Measurements from ENCODE around the gene MOV10L1.
A peak's percentile ranks its signal among the peaks of the same experiment; 100 is the strongest.

The MOV10L1 gene

GRCh38 chr22:50129121-50129736, 39.4 kb downstream of the MOV10L1 start:
- Histone ChIP-seq H3K9ac (ENCODE audit: low read length) (no peak overlapping the region), H3K4me1 (ENCODE audit: insufficient read depth, low read length, severe bottlenecking) (peaks cover 17% of the 10 kb centered on the region), H4K20me1 (ENCODE audit: insufficient read depth, low read length) (no peaks in the 10 kb centered on the region), H3K9me3 (ENCODE audit: low read length) (no peaks in the 10 kb centered on the region), H3K79me2 (ENCODE audit: insufficient read depth, low read length) (no peaks in the 10 kb centered on the region), H3K27ac (ENCODE audit: low read depth, low read length, poor library complexity, severe bottlenecking) (peak overlapping the region; percentile 58), H3K9me2 (ENCODE audit: low read depth, low read length) (no peaks in the 10 kb centered on the region), H3K27me3 (ENCODE audit: insufficient read depth, low read length) (no peaks in the 10 kb centered on the region), H3K4me3 (ENCODE audit: low read depth, low read length, poor library complexity, severe bottlenecking) (no peak overlapping the region), H3K4me2 (ENCODE audit: low read length) (peak overlapping the region; percentile 24; the same call in 1 of the 2 replicates), H3K36me3 (ENCODE audit: insufficient read depth, low read length) (no peaks in the 10 kb centered on the region; the same call in 1 of the 2 replicates), H3F3A (ENCODE audit: insufficient read depth, low read length) (no peaks in the 10 kb centered on the region), H2AFZ (ENCODE audit: low read length) (no peak overlapping the region)
- no peak for TF ChIP-seq CTCF (IDR thresholded peaks at IDR 0.05; ENCODE audit: low read length)
- TF ChIP-seq EZH2 (IDR thresholded peaks at IDR 0.05; ENCODE audit: borderline replicate concordance, low read length): no peak

- H3F3A ChIP-seq (ENCODE audit: insufficient read depth, low read length): no peaks in the 10 kb centered on the region
- no peak overlapping the region for H2AFZ ChIP-seq (ENCODE audit: low read length)
- H3K4me1 ChIP-seq (ENCODE audit: insufficient read depth, low read length, severe bottlenecking): peaks cover 17% of the 10 kb centered on the region
- no peaks in the 10 kb centered on the region for H3K9me2 ChIP-seq (ENCODE audit: low read depth, low read length)
- H3K9ac ChIP-seq (ENCODE audit: low read length): no peak overlapping the region
- no peaks in the 10 kb centered on the region for H3K9me3 ChIP-seq (ENCODE audit: low read length)
- no peaks in the 10 kb centered on the region; the same call in 1 of the 2 replicates for H3K36me3 ChIP-seq (ENCODE audit: insufficient read depth, low read length)
- TF ChIP-seq EZH2 (IDR thresholded peaks at IDR 0.05; ENCODE audit: borderline replicate concordance, low read length) (no peak), CTCF (IDR thresholded peaks at IDR 0.05; ENCODE audit: low read length) (no peak)
- no peak overlapping the region for H3K4me3 ChIP-seq (ENCODE audit: low read depth, low read length, poor library complexity, severe bottlenecking)
- no peaks in the 10 kb centered on the region for H3K27me3 ChIP-seq (ENCODE audit: insufficient read depth, low read length)
- H3K79me2 ChIP-seq (ENCODE audit: insufficient read depth, low read length): no peaks in the 10 kb centered on the region
- no peak overlapping the region for H3K27ac ChIP-seq (ENCODE audit: low read depth, low read length, poor library complexity, severe bottlenecking)
- no peaks in the 10 kb centered on the region for H4K20me1 ChIP-seq (ENCODE audit: insufficient read depth, low read length)
- no peak overlapping the region for H3K4me2 ChIP-seq (ENCODE audit: low read length)
Measured at GRCh38 chr22:50131894-50132293, 42.1 kb downstream of the MOV10L1 start.

GRCh38 chr22:50134481-50134880, 44.7 kb downstream of the MOV10L1 start:
- Histone ChIP-seq H3K79me2 (ENCODE audit: insufficient read depth, low read length) (no peaks in the 10 kb centered on the region), H3K9ac (ENCODE audit: low read length) (no peak overlapping the region), H3K27me3 (ENCODE audit: insufficient read depth, low read length) (no peaks in the 10 kb centered on the region), H3K4me3 (ENCODE audit: low read depth, low read length, poor library complexity, severe bottlenecking) (no peak overlapping the region), H3K9me3 (ENCODE audit: low read length) (no peaks in the 10 kb centered on the region), H3K9me2 (ENCODE audit: low read depth, low read length) (no peaks in the 10 kb centered on the region), H3K27ac (ENCODE audit: low read depth, low read length, poor library complexity, severe bottlenecking) (no peak overlapping the region), H3K4me1 (ENCODE audit: insufficient read depth, low read length, severe bottlenecking) (peaks cover 26% of the 10 kb centered on the region), H3F3A (ENCODE audit: insufficient read depth, low read length) (0 out of 2 replicates have a peak, but pooled peaks cover 7% of the 10 kb centered on the region), H2AFZ (ENCODE audit: low read length) (no peak overlapping the region), H4K20me1 (ENCODE audit: insufficient read depth, low read length) (no peaks in the 10 kb centered on the region), H3K36me3 (ENCODE audit: insufficient read depth, low read length) (no peaks in the 10 kb centered on the region; the same call in 1 of the 2 replicates), H3K4me2 (ENCODE audit: low read length) (no peak overlapping the region)
- TF ChIP-seq EZH2 (IDR thresholded peaks at IDR 0.05; ENCODE audit: borderline replicate concordance, low read length): no peak
- TF ChIP-seq CTCF (IDR thresholded peaks at IDR 0.05; ENCODE audit: low read length): no peak
